Suppressor macrophage treated with lipopolysaccharide for 1 hour (primary cell): ENCODE measurements around the gene P3H3.

Experiments used
- DNase-seq, 3 donors: peaks; one replicate each; pipeline ENCODE4 v3.0.0-alpha.2; 2020 to 2022

The P3H3 gene, protein sequence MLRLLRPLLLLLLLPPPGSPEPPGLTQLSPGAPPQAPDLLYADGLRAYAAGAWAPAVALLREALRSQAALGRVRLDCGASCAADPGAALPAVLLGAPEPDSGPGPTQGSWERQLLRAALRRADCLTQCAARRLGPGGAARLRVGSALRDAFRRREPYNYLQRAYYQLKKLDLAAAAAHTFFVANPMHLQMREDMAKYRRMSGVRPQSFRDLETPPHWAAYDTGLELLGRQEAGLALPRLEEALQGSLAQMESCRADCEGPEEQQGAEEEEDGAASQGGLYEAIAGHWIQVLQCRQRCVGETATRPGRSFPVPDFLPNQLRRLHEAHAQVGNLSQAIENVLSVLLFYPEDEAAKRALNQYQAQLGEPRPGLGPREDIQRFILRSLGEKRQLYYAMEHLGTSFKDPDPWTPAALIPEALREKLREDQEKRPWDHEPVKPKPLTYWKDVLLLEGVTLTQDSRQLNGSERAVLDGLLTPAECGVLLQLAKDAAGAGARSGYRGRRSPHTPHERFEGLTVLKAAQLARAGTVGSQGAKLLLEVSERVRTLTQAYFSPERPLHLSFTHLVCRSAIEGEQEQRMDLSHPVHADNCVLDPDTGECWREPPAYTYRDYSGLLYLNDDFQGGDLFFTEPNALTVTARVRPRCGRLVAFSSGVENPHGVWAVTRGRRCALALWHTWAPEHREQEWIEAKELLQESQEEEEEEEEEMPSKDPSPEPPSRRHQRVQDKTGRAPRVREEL

DNA sequence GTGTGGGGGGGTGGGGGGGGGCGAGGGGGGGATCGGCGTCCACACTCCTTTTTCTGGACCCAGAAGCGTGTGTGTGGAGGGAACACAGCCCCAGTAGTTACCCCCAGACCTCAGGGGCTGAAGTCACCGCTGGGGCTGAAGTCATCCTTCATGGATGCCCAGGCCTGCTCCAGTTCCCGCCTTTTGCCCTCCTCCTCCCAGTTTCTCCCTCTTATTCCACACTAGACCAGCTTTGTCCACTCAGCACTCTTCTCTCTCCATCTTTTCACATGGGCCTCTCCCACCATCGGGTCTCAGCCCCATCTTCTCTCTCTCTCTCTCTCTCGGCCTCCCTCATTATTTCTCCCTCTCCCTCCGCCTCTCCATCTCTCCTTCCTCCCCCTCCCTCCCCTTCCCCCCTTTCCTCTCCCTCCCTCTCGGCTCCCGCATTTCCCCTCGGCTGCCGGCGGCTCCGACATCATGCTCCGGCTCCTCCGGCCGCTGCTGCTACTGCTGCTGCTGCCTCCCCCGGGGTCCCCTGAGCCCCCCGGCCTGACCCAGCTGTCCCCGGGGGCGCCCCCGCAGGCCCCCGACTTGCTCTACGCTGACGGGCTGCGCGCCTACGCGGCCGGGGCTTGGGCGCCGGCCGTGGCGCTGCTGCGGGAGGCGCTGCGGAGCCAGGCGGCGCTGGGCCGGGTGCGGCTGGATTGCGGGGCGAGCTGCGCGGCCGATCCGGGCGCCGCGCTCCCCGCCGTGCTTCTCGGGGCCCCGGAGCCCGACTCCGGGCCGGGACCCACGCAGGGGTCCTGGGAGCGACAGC lies at the start of gene P3H3:
TSS of gene P3H3 (plus strand) at position 426 of the 799 bp plus-strand sequence. CDS start at position 460, 34 bp downstream.
- DNase-seq, result peak in 1 of 3 donors; percentile 56

- peak; percentile 89 to 95 (median 95) for DNase-seq
Observed at GRCh38 chr12:6778574-6779550, 49.3 kb upstream of the P3H3 start.

GRCh38 chr12:6779708-6780432 lies 48.3 kb upstream of the P3H3 start:
- DNase-seq, result peak; percentile 44 to 63 (median 44)

DNA sequence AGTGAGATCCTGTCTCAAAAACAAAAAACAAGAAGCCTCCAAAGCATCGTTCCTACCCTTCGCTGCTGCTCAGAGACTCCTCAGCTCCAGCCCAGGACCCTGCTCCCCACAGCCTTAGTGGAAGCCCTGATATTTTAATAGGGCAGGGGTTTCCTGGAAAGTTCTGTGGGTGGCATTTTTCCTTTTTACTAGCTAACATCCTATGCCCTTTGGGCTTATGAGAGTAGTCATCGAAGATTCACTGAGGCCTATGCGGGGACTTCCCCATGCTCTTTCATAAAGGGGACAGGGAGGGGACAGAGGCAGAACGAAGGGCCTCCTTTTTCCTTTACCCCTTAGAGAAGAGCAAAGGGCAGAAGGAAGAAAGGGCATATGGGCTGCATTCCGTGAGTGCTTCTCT lies 47.6 kb upstream of the P3H3 start:
- peak in 1 of 3 donors; percentile 68 for DNase-seq

DNA sequence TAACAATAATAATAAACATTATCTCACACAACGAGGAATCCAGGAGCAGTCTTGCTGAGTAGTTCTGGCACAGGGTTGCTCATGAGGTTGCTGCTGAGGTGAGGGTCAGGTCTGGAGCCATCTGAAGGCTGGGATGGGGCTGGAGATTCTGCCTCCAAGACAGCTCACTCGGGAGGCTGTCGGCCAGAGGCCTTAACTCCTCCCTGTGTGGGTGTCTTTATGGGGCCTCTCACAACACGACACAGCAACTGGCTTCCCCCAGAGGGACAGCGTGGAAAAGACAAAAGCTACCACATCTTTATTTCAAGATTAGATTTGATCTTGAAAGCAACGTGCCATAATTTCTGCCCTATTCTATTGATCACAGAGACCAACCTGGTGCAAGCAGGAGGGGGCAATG lies 46.1 kb upstream of the P3H3 start:
- DNase-seq, result no peak

GRCh38 chr12:6782850-6783566 lies 45.2 kb upstream of the P3H3 start:
- DNase-seq, result peak in 1 of 3 donors; percentile 17

GRCh38 chr12:6783828-6784227 lies 44.4 kb upstream of the P3H3 start:
- DNase-seq, result peak in 1 of 3 donors; percentile 16

DNA sequence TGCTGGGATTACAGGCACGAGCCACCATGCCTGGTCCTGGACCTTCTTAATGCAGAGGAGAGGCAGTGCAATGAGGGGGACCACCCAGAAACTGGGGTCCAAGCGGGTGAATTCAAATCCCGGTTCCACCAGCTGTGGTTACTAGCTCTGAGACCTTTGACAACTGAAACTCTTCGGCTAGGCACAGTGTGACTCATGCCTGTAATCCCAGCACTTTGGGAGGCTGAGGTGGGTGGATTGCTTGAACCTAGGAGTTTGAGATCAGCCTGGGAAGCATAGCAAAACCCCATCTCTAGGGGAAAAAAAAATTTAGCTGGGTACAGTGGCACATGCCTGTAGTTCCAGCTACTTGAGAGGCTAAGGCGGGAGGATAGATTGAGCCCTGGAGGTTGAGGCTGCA lies 43.9 kb upstream of the P3H3 start:
- peak; percentile 51 to 65 (median 56) for DNase-seq

GRCh38 chr12:6784761-6785160 lies 43.4 kb upstream of the P3H3 start:
- DNase-seq, result peak; percentile 45 to 63 (median 62)

DNA sequence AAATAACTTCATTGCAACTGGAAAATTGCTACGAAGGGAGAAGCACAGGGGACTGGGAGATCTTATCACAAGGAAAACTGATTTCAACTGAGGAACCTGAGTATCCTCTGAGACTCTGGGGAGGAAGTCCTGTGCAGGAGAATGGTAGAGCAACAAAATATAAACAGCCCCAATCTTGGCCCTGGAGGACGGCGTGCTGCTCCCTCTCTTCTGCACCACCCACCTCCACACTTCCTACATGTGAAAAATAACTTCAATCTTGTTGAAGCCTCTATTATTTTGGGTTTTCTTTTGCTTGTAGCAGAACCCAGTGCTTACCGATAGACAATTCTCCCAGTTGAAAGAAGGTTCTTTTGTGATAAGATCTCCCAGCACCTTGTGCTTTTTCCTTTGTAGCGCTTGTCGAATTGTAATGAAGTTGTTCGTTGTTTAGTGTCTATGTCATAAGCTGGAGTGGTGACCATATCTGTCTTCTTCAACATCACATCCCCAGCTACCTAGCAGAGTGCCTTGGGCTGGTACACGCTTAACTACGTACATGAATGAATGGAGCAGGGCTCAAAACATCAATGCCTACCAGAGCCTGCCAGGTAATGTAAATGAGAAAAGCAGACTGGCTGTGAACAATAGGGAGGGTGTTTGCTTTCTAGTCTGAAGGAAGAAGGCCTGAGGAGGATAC lies 41.7 kb upstream of the P3H3 start:
- DNase-seq, result peak in 1 of 3 donors; percentile 7

- peak in 1 of 3 donors; percentile 17 for DNase-seq
Observed at GRCh38 chr12:6787309-6787708, 40.9 kb upstream of the P3H3 start.

GRCh38 chr12:6788972-6789924 lies 39.0 kb upstream of the P3H3 start, which contains the start of gene CD4:
Gene CD4 (plus strand): TSS chr12:6789528. CDS start chr12:6800139, 10,611 bp downstream.
- peak; percentile 80 to 91 (median 81) for DNase-seq

DNA sequence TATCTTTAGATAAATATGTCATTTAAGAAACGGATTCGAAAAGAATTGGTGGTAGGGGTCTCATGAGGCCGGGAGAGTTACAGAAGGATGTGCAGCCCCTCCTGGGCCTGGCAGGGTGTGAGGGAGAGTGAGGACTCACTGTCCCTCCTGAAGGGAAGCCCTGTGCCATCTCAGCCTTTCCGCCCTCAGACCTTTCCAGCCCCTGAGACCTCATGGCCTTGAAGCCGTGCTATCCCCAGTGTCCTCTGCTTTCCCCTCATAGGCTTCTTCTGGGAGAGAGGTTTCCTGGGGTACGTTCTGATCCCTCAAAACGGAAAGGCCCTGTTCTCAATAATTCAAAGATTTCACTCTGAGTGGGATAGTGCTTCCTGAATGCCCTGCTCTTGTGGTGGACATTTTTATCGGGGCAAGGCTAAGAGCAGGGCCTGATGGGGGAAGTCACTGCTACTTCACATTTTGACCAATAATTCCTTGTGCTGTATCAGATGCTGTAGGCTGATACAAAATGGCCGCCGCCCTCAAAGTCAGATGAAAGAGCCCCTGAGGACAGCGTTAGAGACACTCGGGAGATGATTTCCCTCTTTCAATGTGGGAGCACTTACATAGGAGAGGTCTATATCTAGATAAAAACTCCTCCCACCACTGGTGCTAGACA lies 37.6 kb upstream of the P3H3 start:
- peak in 2 of 3 donors; percentile 43 to 45 for DNase-seq

GRCh38 chr12:6791931-6792520 lies 36.2 kb upstream of the P3H3 start:
- no peak for DNase-seq

DNA sequence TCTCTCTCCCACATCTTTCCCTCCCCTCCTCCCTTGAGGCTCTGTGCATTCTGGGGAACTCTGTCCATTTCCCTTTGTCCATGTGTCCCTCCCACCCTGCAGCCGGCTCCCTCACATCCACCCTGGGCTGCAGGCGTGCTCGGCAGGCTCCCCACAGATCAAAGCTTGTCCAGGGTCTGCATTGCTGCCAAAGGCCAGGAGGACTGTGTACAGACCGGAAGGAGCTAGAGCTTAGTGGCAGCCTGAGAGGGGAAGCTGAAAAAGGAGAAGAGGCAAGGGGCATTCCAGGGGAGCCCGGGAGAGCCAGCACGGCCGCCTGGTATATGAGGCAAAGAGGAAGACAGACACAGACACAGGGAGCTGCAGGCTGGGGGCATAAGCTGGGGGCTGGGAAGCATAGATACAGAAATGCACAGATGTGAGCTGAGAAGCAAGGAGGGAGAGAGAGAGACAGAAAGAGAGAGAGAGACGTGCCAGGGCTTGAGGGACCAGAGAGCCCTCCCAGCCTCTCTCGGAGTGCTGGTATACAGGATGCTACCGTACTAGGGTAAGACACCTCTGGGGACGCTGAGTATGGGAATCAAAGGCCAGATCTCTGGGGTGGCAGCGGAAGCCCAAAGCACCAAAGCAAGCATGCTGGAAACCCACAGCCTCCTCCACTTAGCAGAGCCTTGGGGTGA lies 35.5 kb upstream of the P3H3 start:
- peak; percentile 89 to 92 (median 90) for DNase-seq

DNA sequence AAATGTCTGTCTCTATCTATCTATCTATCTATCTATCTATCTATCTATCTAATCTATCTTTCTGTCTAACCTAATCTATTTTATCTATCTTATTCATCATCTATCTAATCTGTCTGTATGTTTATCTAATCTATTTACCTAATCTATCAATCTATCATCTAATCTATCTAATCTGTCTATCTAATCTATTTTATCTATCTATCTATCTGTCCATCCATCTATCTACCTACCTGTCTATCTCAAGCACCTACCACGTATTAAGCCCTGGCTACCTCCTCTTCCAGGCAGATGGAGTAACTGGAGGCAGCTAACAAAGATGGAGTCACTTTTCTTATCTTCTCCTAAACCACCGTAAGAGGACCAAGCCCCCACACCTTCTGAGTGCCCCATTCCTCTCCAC lies 33.1 kb upstream of the P3H3 start:
- DNase-seq, result no peak

DNA sequence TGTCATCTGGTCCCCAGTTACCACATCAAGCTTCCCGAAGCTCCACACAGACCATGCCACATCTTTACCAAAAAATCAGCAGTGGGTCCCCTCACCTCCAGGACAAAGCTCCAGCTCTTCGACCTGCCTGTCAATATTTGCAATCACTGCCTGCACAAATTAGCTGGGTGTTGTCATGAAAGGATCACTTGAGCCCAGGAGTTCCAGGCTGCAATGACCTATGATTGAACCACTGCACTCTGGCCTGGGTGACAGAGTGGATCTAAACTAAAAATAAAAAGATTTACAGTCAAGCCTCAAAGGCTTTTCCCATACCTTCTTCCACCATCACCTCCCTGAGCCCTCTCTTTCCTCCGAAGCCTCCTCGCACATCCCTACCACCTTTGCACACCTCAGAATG lies 31.6 kb upstream of the P3H3 start:
- DNase-seq, result no peak
